ENCODE measurements around the gene CYB5RL. TPM values are rescaled to one million over a fixed set of nuclear protein-coding genes. Genes with fewer than 3 reads are reported as not detected.

Gene CYB5RL
- total RNA-seq, 1 donor from 2014 or later, result 4.8 TPM

DNA sequence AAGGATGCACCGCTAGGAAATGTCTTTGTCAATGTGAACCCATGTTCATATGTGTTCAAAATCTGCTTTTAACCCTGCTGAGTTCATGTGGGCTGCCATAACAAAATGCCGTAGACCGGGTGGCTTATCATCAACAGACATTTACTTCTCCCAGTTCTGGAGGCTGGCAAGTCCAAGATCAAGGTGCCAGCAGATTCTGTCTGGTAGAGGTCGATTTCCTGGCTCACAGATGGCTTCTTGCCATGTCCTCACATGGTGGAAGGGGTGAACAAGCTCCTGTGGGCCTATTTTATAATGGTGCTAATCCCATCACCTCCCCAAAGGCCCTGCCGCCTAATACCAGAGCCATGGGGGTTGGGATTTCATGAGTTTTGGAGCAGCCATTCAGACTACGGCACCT is 42.4 kb downstream of the CYB5RL start:
- DNase-seq, result no peak

DNA sequence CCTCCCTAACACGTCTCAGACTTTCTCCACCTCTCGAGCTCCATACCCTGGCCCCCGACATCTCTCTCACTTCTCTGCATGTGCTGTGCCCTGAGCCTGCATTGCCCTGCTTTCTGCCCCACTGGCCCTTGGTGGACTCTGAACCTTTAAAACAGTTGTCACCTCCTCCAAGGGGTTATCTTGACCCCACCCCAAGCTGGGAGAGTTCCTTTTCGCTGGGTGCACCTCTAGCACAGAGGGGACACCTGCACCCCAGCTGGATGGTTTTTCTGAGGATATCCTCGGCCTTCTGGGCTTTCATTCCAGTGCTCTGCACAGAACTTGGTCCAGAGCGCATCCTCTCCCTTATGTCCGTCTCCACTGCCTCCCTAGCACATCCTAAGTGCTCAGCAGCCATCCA is 42.8 kb downstream of the CYB5RL start:
- no peak for DNase-seq

DNA sequence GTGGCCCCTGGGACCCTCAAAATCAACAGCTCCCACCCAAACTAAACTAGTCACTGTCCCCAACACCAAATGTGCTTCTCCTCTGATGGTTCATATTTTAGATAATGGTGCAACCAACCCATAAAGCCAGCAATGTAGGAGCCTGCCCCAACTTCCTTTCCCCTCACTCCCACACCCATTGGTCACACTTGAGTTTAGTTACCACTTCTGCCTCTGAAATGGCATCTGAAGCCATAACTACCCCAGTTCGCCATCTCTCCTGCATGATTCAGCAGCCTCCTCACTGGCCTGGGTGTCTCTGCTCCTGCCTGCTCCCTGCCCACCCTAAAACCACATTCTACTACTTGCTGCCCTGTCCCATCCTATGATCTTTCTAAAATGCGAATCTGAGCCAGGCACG is 43.6 kb downstream of the CYB5RL start:
- no peak for DNase-seq

DNA sequence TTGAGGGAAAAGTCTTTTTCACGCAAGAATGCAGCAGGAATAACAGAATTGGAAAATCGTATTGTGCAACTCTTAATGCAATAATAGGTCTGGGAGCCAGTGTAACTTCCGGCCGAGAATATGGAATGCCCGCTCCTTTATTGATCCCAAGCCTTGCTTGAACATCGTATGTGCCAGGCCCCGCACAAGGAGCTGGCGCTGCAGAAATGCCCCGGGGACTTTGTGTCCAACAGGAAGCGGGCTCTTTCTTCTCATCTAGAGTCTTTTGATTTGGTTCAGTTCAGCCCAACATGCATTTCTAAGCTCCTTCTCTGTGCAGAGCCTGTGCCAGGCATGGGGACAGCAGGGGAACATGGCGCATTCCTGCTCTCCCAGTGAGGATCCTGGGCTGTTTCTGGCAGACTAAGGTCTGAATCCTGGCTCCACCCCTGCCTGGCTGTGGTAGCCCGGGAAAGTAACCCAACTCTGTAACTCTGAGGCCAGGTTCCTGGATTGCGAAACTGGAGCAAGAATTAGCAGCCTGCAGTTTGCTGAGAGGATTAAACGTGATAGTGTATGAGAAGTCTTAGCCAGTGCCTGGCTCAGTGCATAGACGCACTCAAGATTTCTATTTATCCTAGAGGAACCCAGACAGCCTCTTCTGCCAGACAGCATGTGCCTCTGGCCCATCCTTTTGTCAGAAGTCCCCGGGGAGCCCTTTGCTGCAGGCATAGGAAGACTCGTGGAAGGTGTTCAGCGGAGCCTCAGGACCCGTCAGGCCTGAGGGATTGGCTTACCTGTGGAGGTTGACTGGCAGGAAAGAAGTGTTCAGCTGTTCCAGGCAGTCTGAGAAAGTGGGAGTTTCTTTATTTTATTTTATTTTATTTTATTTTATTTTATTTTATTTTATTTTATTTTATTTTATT is 46.0 kb downstream of the CYB5RL start:
- no peak for DNase-seq

DNA sequence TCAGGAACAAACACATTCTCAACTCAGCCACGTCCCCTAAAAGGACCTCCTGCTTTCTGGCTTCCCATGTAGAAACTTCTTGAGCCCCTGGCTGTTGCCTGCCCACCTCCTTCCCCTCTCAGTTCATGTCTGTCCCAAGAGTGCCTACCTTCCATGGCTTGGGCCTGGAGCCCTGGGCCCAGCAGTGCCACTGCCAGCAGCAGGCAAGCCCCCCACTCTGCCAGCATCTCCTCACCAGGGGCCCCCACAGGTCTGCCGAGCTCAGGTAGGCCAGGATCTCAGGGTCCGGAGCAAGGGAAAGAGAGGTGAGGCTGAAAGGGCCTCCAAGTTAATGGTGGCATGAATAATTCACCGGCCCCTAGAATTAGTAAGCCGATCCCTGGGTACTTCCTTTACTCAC is 47.1 kb downstream of the CYB5RL start, which contains the start of gene CDCP2:
CDCP2 (minus strand) TSS at position 305 of the 400 bp plus-strand sequence; CDS start at position 227, 78 bp downstream.
- no peak for DNase-seq

DNA sequence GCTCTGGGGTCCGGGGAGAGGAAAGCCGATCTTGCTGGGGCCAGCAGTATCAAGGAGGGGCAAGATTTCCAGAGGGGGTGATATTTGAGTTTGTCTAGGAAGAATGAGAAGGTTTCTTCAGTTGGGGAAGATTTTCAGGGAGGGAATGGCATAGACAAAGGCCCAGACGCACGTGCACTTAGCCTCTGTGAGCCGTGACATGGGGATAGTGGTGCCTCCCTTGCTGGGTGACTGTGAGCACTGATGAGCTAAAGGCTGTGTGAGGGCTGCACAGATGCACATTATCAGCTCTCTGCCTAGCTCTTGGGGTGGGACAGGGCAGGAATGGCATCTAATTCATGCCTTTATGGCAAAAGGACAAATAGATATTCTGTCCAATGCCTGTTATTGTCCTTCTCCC is 48.8 kb downstream of the CYB5RL start:
- no peak for DNase-seq

Other genes with a start within 250 kb of the CYB5RL start
- not detected in 2 replicates for gene LDLRAD1, start 181.8 kb downstream of the CYB5RL start, total RNA-seq
- 290 and 375 TPM in 2 replicates for gene TMEM59, start 146.8 kb downstream of the CYB5RL start, total RNA-seq
- gene TCEANC2, start 146.4 kb downstream of the CYB5RL start, total RNA-seq, result 3.7 and 3.8 TPM in 2 replicates
- 0.09 and 0.17 TPM in 2 replicates for gene CDCP2, start 47.0 kb downstream of the CYB5RL start, total RNA-seq
- 47.5 and 61.2 TPM in 2 replicates for gene MRPL37, start 137 bp upstream of the CYB5RL start, total RNA-seq
- gene SSBP3, start 206.4 kb upstream of the CYB5RL start, total RNA-seq, result 6.6 and 9.6 TPM in 2 replicates

Data from dermis blood vessel endothelial cell (primary cell).